NCI-H510A (cell line): ENCODE measurements around the gene FMNL2.
"Not testable (repeated sequence)": the region's sequence is repeated elsewhere in the genome, so short reads cannot be mapped to it uniquely, and the experiment has no call there.

Experiments used
- DNase-seq: peaks from one replicate; lab custom pipeline; 2025; lab: John Stamatoyannopoulos, UW

The FMNL2 gene

GRCh38 chr2:152375174-152375573, 40.2 kb downstream of the FMNL2 start:
- DNase-seq: no peak

GRCh38 chr2:152376385-152376784, 41.4 kb downstream of the FMNL2 start:
- DNase-seq: no peak

GRCh38 chr2:152376968-152377367, 42.0 kb downstream of the FMNL2 start:
- DNase-seq: no peak

- no peak for DNase-seq
Observed at GRCh38 chr2:152379089-152379488, 44.1 kb downstream of the FMNL2 start.

- no peak for DNase-seq
Observed at GRCh38 chr2:152380261-152381055, 45.5 kb downstream of the FMNL2 start.

- no peak for DNase-seq
Observed at GRCh38 chr2:152383702-152384101, 48.7 kb downstream of the FMNL2 start.

GRCh38 chr2:152384992-152385391, 50.0 kb downstream of the FMNL2 start:
- DNase-seq: no peak

GRCh38 chr2:152385650-152386049, 50.7 kb downstream of the FMNL2 start:
- no peak for DNase-seq

- no peak for DNase-seq
Observed at GRCh38 chr2:152386266-152386665, 51.3 kb downstream of the FMNL2 start.

- DNase-seq: no peak
Observed at GRCh38 chr2:152387041-152387440, 52.1 kb downstream of the FMNL2 start.

GRCh38 chr2:152388269-152388668, 53.3 kb downstream of the FMNL2 start:
- not testable (repeated sequence) for DNase-seq

GRCh38 chr2:152389483-152389882, 54.5 kb downstream of the FMNL2 start:
- DNase-seq: no peak

- DNase-seq: no peak
Observed at GRCh38 chr2:152390837-152391236, 55.9 kb downstream of the FMNL2 start.

- DNase-seq: no peak
Observed at GRCh38 chr2:152391318-152391717, 56.3 kb downstream of the FMNL2 start.

- DNase-seq: no peak
Observed at GRCh38 chr2:152393377-152393776, 58.4 kb downstream of the FMNL2 start.

- no peak for DNase-seq
Observed at GRCh38 chr2:152394326-152394725, 59.4 kb downstream of the FMNL2 start.

GRCh38 chr2:152395103-152395502, 60.1 kb downstream of the FMNL2 start:
- no peak for DNase-seq

GRCh38 chr2:152395572-152395971, 60.6 kb downstream of the FMNL2 start:
- DNase-seq: no peak

GRCh38 chr2:152396051-152396511, 61.1 kb downstream of the FMNL2 start:
- DNase-seq: no peak

GRCh38 chr2:152396763-152397162, 61.8 kb downstream of the FMNL2 start:
- DNase-seq: no peak

GRCh38 chr2:152399003-152399402, 64.0 kb downstream of the FMNL2 start:
- no peak for DNase-seq

- no peak for DNase-seq
Observed at GRCh38 chr2:152400607-152401214, 65.7 kb downstream of the FMNL2 start.
